Activated CD4-positive, alpha-beta T cell treated with anti-CD3 and anti-CD28 coated beads, Interleukin-2, amount 50 U/mL, for 24 hours (primary cell): ENCODE results near the gene HTATSF1.

Experiments used
- DNase-seq, 2 donors: peaks; one replicate each; pipeline ENCODE4 v3.0.0-alpha.2; 2020; ENCODE audit warnings: low read depth in 1 of 2, low spot score in 1 of 2

The HTATSF1 gene

DNA sequence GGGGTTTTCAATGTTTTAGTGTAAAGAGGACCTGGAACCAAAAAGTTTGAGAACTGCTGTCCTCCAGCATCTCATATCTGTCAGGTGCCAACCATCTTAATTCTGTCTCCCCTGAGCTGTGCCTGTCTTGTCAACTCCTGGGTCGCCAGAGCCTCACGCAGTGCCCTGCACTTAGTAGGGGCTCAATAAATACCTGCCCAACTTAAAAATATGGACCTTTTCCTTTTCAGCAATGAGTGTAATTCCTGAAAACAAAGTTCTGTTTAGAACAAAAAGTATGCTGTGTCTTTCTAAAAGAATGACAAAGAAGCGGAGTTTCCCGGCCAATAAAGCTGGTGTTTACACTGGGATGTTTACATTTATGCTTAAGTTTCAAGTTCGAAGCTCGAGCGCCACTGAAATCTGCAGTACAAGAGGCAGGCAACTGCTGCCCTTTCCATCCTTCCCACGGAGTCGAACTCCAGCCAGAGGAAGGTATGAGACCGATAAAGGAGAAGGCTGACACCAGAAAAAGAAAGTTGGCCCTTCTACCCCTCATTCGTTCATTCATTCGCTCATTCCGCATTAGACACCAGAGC is 1.1 kb upstream of the HTATSF1 start:
- DNase-seq: no peak

DNA sequence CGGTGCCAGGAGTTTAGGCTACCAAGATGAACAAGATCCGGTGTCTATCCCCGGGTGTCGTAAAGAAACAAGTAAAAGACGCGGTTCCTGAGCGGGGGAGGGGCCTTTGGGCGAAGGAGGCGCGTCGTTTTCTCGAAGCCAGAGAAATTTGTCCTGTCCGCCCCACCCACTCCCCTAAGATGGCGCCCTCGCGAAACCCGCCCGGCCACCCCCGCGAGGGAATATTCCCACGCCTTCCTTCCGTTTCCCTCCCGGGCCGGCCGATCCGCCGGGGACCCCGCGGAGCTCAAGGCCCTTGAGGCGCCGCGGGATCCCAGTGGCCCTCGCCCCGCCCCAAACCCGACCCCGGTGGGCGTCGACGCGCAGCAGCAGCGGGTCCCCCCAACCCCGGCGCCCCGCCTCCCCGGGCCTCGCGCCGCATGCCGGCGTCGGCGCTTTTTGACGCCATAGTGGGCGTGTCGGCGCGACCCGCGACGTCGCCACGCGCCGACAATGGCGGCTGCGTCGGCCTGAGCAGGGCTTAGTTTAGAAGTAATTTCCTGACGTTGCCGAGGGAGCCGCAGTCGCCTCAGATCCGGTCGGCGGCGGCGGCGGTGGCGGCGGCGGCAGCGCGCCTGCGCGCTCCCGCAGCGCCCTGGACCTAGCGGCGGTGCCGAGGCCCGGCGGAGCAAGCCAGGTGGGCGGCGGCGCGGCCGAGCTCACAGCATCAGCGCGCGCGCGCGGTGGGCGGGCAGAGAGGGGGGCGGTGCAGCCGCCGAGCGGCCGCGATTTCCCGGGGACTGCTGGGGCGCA is 432 bp upstream of the HTATSF1 start:
- peak; percentile 63 to 79 for DNase-seq

DNA sequence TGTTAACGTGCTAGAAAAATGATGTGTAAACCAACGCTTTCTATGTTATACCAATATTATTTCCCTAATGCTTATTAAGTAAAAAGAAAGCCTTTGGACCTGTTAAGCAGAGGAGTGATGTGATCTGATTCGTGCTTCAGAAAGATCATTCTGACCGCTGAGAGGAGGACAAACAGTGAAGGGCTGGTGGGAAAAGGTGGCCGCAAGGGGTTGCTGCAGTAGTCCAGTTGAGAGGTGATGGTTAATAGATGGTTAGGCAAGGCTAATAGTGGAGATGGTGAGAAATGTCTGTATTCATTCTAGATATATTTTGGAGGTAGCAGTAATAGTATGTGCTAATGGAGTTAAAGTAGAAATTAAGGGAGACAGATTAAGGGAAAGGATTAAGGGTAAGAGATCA is 21.7 kb downstream of the HTATSF1 start:
- no peak for DNase-seq

DNA sequence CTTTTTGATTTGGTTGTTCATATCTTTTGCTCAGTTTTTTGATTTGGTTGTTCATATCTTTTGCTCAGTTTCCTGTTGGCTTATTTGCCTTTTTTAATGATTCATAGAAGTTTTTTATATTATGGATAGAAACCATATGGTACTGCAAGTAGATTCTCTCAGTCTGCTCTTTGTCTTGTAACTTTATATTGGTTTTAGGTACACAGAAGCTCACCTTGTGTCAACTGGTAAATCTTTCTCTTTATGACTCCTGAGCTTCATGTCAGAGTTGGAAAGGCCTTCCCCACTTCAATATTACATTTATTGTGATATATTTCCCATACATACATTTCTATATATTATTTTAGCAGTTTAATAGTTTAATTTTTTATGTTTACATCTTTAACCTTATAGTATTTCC is 26.4 kb downstream of the HTATSF1 start:
- DNase-seq: no peak

DNA sequence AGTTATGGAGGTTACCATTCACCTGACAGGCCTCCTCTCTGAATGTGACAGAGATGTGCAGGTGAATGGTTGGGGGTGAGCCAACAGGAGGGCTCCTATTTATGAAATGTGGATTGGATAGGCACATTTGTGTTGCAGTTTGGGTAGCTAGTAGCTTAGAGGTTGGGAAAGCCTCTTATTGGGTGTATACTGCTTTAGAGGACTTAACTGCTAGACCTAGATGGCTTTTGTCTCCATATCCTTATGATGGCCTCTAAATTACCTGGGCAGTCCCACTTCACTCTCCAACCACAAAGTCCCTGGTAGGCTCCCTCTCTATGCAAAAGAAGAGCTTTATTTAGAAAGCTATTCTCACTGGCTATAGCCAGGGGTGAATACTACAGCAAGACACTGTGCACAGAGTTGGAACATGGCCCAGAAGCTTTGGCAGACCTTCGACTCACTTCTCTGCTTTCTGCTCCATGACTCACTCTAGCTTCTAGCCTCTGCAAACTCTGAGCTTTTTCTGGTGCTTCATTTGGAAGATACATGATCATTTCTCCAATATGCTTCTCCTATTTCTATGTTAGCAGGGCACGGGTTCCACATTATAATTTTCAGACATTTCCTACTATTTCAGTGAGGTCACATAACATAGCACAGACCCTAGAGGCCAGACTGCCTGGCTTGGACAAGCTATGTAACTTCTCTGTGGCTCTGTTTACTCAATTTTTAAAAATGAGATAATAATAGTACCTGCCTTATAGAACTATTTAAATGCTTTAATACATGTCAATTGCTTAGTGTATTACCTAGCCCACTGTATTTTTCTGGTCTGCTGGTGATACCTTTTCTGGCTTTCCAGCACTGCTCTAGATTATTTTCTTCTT is 28.6 kb downstream of the HTATSF1 start:
- no peak for DNase-seq

DNA sequence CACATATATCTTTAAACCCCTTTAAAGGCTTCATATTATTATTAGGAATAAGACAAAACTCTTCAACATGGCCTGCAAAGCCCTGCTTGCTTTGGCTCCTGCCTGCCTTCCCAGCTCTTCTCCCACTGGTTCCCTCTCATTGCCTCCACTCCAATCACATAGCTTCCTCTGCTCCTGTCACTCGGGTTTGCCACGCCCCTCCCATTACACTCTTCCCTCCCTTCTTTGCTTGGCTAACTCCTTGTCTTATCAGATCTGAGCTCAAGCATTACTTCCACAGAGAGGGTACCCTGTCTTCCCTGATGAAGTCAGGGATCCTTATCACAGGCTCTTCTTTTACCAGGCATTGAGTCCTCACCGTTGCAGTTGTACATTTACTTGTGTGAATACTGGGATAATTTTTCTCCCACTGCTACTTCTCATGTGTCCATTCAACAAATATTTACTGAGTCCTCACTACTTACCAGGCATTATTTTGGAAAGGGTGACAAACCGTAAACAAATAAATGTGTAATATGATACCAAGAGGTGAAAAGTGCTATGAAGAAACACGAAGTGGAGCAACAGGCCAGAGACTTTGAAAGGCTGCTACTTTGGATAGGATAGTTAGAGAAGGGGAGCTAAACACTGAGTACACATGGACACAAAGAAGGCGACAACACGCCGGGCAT is 31.4 kb downstream of the HTATSF1 start:
- no peak for DNase-seq

DNA sequence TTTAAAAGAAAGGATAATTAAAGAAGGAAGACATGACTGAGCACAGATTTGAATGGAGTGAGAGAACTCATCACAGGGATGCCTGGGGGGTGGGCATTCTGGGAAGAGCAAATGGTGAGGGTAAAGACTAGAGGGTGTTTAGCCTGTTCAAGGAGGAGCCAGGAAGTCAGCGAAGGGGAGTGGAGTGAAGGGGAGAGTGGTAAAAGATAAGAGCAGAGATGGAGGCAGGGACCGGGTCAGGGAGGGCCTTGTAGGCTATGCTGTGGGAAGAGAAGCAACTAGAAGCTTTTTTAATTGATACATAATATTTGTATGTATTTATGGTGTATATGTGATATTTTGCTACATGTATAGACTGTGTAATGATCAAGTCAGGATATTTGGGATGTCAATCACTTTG is 32.4 kb downstream of the HTATSF1 start:
- no peak for DNase-seq

DNA sequence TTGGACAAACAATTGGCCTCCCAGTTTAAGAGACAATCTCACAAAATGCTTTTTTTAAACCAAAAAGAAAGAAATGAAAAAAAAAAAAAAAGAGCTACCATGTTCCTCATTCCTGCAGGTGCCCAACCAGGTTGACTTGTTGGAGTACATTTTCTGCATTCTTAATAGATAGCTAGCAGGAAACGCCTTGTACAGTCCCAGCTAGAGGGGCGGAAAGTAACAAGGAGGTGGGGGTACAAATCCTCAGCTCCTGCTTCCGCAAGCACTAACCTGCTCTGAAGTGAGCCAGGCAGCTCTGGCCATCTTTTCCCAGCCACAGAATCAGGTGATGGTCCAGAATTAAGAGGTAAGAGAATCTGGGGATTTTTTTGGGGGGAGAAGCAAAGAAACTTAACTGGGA is 34.6 kb downstream of the HTATSF1 start, which contains the start of gene VGLL1:
TSS of gene VGLL1 (plus strand) at position 265 of the 400 bp plus-strand sequence. CDS start 3,806 bp downstream, outside the sequence.
- DNase-seq: no peak

DNA sequence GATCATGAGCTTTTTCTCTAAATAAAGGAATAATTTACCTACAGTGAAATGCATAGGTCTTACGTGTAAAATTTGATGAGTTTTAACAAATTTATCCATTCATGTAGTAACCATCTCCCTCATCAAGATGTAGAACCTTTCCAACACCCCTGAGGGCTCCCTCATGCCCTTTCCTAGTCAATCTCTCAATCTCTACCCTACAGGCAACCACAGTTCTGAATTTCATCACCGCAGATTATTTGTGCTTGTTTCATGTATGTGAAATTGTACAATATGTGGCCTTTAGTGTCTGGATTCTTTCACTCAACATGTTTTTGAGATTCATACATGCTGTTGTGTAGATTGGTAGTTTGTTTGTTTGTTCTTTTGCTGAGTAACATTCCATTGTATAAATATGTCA is 36.7 kb downstream of the HTATSF1 start:
- DNase-seq: no peak

DNA sequence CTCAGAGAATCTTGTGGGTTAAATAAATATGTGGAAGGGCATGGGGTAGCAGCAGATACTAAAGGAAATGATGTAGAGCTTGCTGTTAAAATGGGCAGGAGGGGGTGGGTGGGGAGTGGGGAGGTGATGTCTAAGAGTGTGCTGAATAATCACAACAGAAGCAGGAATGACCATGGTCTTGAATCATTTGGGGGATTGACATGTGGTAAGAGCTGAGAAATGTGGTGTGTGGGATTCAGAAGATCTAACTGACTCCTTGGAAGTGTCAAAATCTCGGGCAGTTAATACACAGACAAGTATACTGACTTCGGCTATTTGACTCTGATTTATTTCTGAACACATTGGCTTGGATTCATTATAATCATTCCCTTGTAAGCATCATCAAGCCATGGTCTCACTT is 41.4 kb downstream of the HTATSF1 start:
- no peak for DNase-seq

DNA sequence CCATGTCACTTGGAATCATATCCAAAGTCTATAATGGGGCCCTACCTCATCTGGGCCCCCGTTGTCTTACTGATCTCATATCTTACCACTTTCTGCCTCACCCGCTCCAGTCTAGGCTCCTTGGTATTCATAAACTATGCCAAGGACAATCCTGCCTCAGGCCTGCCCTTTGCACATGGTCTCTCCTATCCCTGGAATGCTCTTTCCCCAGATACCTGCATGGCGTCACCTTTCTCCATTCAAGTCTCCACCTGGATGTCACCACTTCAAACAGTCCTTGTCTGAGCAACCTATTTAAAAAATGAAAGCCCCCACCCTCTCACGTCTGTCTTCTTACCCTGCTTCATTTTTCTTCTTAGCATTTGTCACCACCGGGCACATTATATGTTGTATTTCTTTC is 42.8 kb downstream of the HTATSF1 start:
- no peak for DNase-seq

DNA sequence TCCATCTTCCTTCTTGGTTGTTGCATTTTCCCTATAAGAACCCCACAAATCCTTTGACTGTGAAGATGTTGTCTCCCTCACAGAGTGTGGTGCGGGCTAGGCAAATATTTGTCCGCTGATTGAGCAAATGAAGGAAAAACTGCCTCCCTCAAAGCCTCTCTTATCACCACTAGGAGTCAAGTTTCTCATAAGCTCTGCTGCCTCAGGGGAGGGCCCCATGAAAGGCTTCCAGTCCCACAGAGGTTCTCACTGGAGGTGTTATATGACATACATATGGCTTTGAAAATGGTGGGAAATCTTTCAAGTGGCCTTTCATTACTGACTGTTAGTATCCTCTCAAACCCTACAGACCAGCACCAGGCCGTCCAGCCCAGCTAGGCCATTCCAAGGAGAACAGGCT is 43.9 kb downstream of the HTATSF1 start:
- DNase-seq: no peak

DNA sequence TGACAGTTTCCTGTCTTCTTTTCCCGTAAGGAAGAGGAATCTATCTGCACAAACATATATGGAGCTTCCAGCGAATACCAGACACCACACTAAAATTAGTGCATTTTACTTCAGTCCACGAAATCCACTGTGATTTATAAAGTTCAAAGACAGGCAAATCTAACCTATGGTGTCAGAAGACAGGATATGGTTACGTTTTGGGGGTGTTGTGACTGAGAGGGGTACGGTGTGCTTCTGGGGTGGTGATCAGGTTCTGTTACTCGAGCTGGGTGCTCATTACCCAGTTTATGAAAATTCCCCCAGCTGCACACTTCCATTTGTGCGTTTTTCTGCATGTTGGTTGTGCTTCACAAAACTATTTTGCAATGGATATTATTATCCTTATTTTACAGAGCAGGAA is 44.9 kb downstream of the HTATSF1 start:
- DNase-seq: no peak

DNA sequence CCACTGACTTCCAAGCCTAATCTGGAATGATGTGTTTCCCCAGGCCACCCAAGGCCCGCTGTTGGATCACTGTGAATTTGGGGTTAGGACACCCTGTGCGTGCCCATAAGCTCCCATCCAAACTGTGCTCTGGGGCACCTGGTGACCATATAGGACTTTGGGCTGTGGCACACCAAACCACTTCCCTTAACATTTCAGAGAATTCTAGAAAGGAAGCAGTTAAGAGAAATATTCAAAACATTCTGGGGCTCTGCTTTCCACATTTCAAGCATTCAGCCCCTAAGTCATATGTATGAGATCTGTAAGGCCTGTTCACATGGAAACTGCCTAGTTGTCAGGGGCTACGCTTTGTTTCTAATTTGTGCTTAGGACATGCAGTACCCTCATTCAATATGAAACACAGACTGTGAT is 49.0 kb downstream of the HTATSF1 start:
- no peak for DNase-seq

DNA sequence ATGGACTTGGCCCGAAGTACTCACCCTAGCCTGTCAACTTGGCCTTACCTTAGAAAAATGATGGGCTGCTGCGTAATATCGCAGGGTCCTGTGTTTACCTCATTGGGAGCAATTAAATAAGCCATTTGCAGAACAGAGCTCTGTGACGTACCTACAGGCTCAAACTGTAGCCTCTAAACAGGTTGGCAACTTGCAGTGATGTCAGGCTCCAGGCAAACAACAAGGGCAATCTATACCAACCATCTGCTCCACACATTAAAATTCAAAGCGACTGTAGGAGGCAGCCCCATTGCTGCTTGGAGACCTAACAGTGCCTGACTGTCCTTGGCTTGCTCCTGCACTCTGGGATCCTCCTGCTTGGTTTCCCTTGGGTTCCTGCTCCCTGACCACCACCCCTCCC is 51.8 kb downstream of the HTATSF1 start:
- DNase-seq: no peak

DNA sequence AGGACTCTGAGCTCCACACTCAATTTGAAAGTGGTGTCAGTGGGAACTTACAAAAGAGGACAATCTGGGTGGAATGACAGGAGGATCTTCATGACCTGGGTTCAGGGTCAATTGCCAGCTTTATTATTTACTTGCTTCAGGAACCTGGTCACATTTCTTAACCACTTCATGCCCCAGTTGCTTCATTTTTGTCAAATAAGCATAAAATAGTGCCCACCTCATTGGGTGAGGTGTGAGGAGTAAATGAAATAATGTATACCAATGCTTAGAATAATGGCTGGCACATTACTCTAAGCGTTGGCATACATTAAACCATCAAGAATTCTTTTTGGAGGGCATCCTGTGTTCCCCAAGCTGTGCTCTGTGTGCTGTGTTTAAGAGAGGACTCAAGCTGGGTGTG is 54.0 kb downstream of the HTATSF1 start:
- DNase-seq: no peak

DNA sequence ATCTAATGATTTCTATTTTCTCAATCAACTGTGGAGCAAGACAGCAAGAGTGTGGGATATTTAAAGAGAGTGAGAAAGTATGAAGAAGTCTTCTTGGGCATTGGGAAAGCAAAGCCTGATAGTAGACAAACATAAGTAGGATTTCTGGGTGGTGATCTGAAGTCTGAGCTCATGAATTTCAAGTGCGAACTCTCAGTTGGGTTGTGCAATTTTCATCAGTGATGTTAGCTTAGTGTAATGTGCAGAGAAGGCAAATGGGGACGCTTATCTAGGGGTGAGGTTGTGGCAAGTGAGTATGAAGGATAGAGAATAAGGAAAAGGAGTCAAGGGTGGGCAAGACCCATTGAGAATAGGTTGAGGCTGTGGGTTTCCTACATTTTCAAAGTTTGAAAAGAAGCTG is 58.3 kb downstream of the HTATSF1 start:
- no peak for DNase-seq
